ENCODE measurements around the gene APP. TPM values are rescaled to one million over a fixed set of nuclear protein-coding genes. Genes with fewer than 3 reads are reported as not detected.

APP gene
- total RNA-seq, 1 donor = 373 TPM

DNA sequence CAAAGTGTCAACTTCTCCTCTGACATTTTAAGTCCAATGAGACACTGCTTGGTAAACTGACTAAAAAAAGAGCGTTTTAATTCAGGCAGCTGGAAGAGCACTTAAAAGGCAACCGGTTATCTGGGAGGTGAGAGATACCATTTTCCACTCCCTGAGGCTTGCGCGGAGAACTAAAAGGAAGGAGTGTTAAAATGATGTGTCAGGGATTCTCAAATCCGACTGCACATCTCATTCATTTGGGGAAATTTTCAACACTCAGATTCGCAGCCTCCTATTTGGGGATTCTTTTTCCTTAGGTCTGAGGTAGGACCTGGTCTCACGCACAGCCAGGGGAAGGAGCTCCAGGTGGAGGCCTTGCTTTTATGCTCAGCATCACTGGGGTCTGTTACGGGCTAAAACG, 281.9 kb downstream of the APP start:
- TF ChIP-seq, protein P1, sequence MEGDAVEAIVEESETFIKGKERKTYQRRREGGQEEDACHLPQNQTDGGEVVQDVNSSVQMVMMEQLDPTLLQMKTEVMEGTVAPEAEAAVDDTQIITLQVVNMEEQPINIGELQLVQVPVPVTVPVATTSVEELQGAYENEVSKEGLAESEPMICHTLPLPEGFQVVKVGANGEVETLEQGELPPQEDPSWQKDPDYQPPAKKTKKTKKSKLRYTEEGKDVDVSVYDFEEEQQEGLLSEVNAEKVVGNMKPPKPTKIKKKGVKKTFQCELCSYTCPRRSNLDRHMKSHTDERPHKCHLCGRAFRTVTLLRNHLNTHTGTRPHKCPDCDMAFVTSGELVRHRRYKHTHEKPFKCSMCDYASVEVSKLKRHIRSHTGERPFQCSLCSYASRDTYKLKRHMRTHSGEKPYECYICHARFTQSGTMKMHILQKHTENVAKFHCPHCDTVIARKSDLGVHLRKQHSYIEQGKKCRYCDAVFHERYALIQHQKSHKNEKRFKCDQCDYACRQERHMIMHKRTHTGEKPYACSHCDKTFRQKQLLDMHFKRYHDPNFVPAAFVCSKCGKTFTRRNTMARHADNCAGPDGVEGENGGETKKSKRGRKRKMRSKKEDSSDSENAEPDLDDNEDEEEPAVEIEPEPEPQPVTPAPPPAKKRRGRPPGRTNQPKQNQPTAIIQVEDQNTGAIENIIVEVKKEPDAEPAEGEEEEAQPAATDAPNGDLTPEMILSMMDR (IDR thresholded peaks at IDR 0.05; ENCODE audit: extremely low read depth, low read depth, low read length) = no peak
- no peaks in the 10 kb centered on the region for H3K4me1 ChIP-seq (ENCODE audit: insufficient read depth, low read length)
- no peak overlapping the region for H3K27ac ChIP-seq (ENCODE audit: low read depth, low read length)
- H3K36me3 ChIP-seq (ENCODE audit: insufficient read depth, low read length) = peaks cover 17% of the 10 kb centered on the region
- H3K27me3 ChIP-seq (ENCODE audit: insufficient read depth, low read length) = no peaks in the 10 kb centered on the region
- no peak overlapping the region for H3K4me2 ChIP-seq (ENCODE audit: insufficient read depth, low read length)
- H3K4me3 ChIP-seq (ENCODE audit: insufficient read depth, low read length) = no peak overlapping the region
- H3K9me3 ChIP-seq (ENCODE audit: low read depth, low read length) = no peaks in the 10 kb centered on the region
- H4K20me1 ChIP-seq (ENCODE audit: insufficient read depth, low read length) = no peaks in the 10 kb centered on the region
- no peak for DNase-seq (ENCODE audit: insufficient read length, low spot score, missing footprints)
- no peak overlapping the region for H2AFZ ChIP-seq (ENCODE audit: low read length)
- H3K79me2 ChIP-seq (ENCODE audit: insufficient read depth, low read length) = no peaks in the 10 kb centered on the region

DNA sequence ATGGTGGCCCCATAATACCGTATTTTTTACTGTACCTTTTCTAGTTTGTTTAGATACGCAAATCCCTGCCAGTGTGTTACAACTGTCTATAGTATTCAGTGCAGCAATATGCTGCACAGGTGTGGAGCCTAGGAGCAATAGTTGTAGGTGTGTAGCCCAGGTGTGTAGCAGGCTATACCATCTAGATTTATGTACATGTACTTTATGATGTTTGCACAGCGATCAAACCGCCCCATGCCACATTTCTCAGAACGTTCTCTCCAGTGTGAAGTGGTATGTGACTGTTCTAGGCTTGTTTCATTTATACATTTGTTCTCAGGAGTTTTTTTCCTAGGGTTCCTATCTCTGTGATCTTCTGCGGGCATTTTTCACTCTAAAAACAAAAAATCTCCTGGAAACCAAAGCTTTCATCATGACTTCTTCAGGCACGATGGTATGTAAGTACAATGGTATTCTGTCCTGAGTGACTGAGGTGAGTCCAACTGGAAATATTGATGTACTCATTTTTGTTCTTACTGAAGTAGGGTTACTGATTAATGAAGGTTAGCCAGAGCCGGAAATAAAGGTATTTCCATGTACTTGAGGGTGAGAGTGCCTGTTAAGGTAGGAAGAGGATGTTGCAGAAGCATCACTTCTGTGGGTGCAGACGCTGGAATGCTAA, 282.8 kb downstream of the APP start:
- no peaks in the 10 kb centered on the region for H3K79me2 ChIP-seq (ENCODE audit: insufficient read depth, low read length)
- H3K9me3 ChIP-seq (ENCODE audit: low read depth, low read length) = no peaks in the 10 kb centered on the region
- H3K36me3 ChIP-seq (ENCODE audit: insufficient read depth, low read length) = peaks cover 14% of the 10 kb centered on the region
- no peaks in the 10 kb centered on the region for H3K27me3 ChIP-seq (ENCODE audit: insufficient read depth, low read length)
- H4K20me1 ChIP-seq (ENCODE audit: insufficient read depth, low read length) = no peaks in the 10 kb centered on the region
- no peaks in the 10 kb centered on the region for H3K4me1 ChIP-seq (ENCODE audit: insufficient read depth, low read length)
- H2AFZ ChIP-seq (ENCODE audit: low read length) = no peak overlapping the region
- no peak overlapping the region for H3K4me2 ChIP-seq (ENCODE audit: insufficient read depth, low read length)
- no peak for DNase-seq (ENCODE audit: insufficient read length, low spot score, missing footprints)
- TF ChIP-seq, protein P1 (IDR thresholded peaks at IDR 0.05; ENCODE audit: extremely low read depth, low read depth, low read length) = no peak
- H3K27ac ChIP-seq (ENCODE audit: low read depth, low read length) = no peak overlapping the region
- H3K4me3 ChIP-seq (ENCODE audit: insufficient read depth, low read length) = no peak overlapping the region

DNA sequence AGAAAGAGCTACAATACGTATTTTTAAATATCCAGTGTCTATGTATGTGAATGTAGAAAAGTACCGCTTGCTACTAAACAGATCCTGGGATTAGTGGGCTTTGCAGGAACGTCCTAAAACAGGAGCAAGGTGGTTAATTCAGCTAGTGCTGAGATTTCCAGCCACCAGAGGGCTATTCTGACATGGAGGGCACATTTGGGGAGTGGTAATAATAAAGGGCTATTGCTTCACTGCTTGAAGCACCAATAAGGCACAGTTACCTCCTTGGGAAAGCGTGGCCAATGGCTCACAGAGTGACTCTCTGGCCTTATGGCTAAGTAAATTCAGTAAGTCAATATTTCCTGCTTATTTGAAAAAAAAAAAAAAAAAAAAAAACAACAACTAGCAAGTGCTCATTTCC, 283.4 kb downstream of the APP start:
- DNase-seq (ENCODE audit: insufficient read length, low spot score, missing footprints) = no peak
- TF ChIP-seq, protein P1 (IDR thresholded peaks at IDR 0.05; ENCODE audit: extremely low read depth, low read depth, low read length) = peak; percentile 21

DNA sequence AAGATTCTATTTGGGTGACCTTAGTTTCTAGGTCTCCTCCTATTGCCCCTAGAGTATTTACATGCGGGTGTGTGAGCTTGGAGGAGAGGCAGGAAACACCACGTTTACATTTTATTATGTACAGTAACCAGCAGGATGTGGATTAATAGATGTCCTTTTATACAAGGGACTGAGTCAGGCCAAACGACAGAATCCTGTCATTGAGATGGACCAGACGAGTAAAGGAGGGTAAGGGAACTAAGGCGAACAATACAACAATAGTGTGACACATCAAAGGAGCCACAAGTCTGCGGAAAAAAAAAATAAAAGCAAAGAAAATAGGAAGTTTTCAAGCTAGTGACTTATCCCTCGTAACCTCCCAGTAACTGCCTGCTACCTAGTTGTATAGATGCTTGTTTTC, 284.7 kb downstream of the APP start:
- no peak overlapping the region for H2AFZ ChIP-seq (ENCODE audit: low read length)
- no peaks in the 10 kb centered on the region for H3K27me3 ChIP-seq (ENCODE audit: insufficient read depth, low read length)
- H3K9me3 ChIP-seq (ENCODE audit: low read depth, low read length) = no peaks in the 10 kb centered on the region
- H3K27ac ChIP-seq (ENCODE audit: low read depth, low read length) = no peak overlapping the region
- no peaks in the 10 kb centered on the region for H3K4me1 ChIP-seq (ENCODE audit: insufficient read depth, low read length)
- no peaks in the 10 kb centered on the region for H4K20me1 ChIP-seq (ENCODE audit: insufficient read depth, low read length)
- H3K36me3 ChIP-seq (ENCODE audit: insufficient read depth, low read length) = peaks cover 12% of the 10 kb centered on the region
- DNase-seq (ENCODE audit: insufficient read length, low spot score, missing footprints) = no peak
- H3K4me3 ChIP-seq (ENCODE audit: insufficient read depth, low read length) = no peak overlapping the region
- TF ChIP-seq, protein P1 (IDR thresholded peaks at IDR 0.05; ENCODE audit: extremely low read depth, low read depth, low read length) = no peak
- no peaks in the 10 kb centered on the region for H3K79me2 ChIP-seq (ENCODE audit: insufficient read depth, low read length)
- no peak overlapping the region for H3K4me2 ChIP-seq (ENCODE audit: insufficient read depth, low read length)

More for the DNA sequence above, 283.4 kb downstream of the APP start:
- H3K27ac ChIP-seq (ENCODE audit: low read depth, low read length) = no peak overlapping the region
- no peak overlapping the region for H2AFZ ChIP-seq (ENCODE audit: low read length)
- no peak overlapping the region for H3K4me3 ChIP-seq (ENCODE audit: insufficient read depth, low read length)
- no peaks in the 10 kb centered on the region for H3K27me3 ChIP-seq (ENCODE audit: insufficient read depth, low read length)
- no peaks in the 10 kb centered on the region for H4K20me1 ChIP-seq (ENCODE audit: insufficient read depth, low read length)
- H3K9me3 ChIP-seq (ENCODE audit: low read depth, low read length) = no peaks in the 10 kb centered on the region
- no peak overlapping the region for H3K4me2 ChIP-seq (ENCODE audit: insufficient read depth, low read length)
- H3K36me3 ChIP-seq (ENCODE audit: insufficient read depth, low read length) = peaks cover 14% of the 10 kb centered on the region
- H3K79me2 ChIP-seq (ENCODE audit: insufficient read depth, low read length) = no peaks in the 10 kb centered on the region
- H3K4me1 ChIP-seq (ENCODE audit: insufficient read depth, low read length) = no peaks in the 10 kb centered on the region

Measured in osteoblast (primary cell).